ENCODE measurements around the gene CAV2. TPM values are rescaled to one million over a fixed set of nuclear protein-coding genes. Genes with fewer than 3 reads are reported as not detected.

The CAV2 gene
- polyA plus RNA-seq, 6 donors from 2014 or later = not detected

DNA sequence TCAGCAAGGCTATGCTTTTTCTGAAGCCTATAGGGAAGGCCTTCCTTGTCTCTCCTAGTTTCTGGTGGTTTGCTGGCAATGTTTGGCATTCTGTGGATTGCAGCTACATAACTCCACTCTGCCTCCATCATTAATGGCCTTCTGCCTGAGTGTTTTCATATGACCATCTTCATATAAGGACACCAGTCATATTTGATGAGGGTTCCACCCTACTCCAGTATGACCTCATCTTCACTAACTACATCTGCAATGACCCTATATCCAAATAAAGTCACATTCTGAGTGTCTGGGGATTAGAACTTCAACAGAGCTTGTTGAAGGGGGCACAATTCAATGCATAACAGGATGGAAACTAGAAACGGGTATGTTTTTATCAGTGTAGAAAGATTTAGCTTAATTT lies 47.4 kb downstream of the CAV2 start:
- H3K4me3 Mint-ChIP-seq = no peak overlapping the region
- no peak for DNase-seq
- H3K36me3 Mint-ChIP-seq = no peaks in the 10 kb centered on the region

DNA sequence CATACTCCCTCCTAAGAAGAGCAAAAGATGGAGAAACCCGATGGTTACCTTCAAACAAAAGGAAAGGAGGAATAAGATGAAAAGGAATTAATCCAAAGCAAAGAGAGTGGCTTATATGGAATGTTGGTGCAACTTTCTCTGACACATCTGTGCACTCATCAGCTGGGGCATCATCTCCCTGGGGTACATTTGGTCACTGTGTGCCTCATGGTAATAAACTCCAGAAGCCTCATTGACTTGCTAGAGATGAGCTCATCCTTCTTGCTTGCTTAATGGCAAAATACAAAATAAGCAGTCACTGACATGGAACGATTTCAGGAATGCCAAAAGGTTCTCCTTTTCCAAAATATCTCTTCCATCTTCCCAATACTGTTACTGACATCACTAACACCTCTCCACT lies 47.8 kb downstream of the CAV2 start:
- Mint-ChIP-seq H3K4me3 (no peak overlapping the region), H3K9me3 (no peaks in the 10 kb centered on the region), H3K36me3 (no peaks in the 10 kb centered on the region), H3K27me3 (peaks cover 0 to 5% (median 0%) of the 10 kb centered on the region in 3 donors), H3K4me1 (peaks cover 5 to 8% (median 6%) of the 10 kb centered on the region in 3 donors), H3K27ac (no peak overlapping the region)
- DNase-seq = no peak
- ATAC-seq (ENCODE audit: low read depth in 2 of 2) = no peak

More for the DNA sequence above, 47.4 kb downstream of the CAV2 start:
- Mint-ChIP-seq H3K27ac (no peak overlapping the region), H3K9me3 (no peaks in the 10 kb centered on the region), H3K27me3 (peaks cover 0 to 5% (median 0%) of the 10 kb centered on the region in 3 donors), H3K4me1 (peaks cover 5 to 8% (median 6%) of the 10 kb centered on the region in 3 donors)
- no peak for ATAC-seq (ENCODE audit: low read depth in 2 of 2)

DNA sequence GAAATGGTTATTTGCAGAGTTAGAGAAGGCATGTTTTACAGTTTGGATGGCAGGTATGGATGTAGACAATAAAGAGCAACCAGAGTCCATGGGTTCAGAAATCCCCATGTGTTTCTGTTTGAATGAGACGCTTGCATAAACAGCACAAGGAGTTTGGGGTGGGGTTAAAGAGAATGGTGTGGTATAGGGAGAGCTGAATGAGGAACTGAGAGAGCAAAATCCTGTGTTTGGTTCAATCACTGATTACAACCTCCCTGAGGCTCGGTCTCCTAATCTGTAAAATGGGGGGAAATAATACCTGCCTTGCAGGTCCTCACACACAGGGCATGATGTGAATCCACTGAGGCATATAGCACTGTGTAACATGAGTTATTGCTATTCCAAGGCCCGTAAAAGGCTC lies 49.0 kb downstream of the CAV2 start:
- H3K27me3 Mint-ChIP-seq = peaks cover 0 to 6% (median 1%) of the 10 kb centered on the region in 3 donors
- H3K4me3 Mint-ChIP-seq = no peak overlapping the region
- DNase-seq (no peak), ATAC-seq (ENCODE audit: low read depth in 2 of 2) (peak; percentile 61 to 73)
- H3K27ac Mint-ChIP-seq = peak overlapping the region in 1 of 6 donors; percentile 58
- H3K9me3 Mint-ChIP-seq = no peaks in the 10 kb centered on the region
- H3K36me3 Mint-ChIP-seq = no peaks in the 10 kb centered on the region
- peaks cover 5 to 8% (median 6%) of the 10 kb centered on the region in 3 donors for H3K4me1 Mint-ChIP-seq

DNA sequence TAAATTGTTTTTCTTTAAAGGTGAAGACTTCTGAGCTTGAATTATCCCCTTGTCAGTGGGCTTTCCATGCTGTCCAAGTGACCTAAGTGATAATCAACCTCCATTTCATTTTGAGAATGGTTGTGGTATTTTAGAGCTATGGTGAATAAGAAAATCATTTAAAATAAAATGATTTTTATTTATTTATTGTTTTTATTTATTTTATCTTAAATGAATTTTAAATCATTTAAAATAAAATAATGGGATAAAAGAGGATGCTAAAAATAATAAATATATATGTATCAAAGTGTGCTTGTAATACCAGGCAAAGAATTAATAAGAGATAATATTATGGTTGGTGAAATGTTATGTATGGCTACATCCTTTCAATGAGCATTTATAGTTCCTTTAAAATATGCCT lies 49.8 kb downstream of the CAV2 start:
- Mint-ChIP-seq H3K4me1 (peaks cover 5 to 8% (median 6%) of the 10 kb centered on the region in 3 donors), H3K9me3 (no peaks in the 10 kb centered on the region), H3K27me3 (peaks cover 0 to 12% (median 10%) of the 10 kb centered on the region in 3 donors), H3K27ac (no peak overlapping the region), H3K36me3 (no peaks in the 10 kb centered on the region), H3K4me3 (no peak overlapping the region)
- no peak for DNase-seq
- no peak for ATAC-seq (ENCODE audit: low read depth in 2 of 2)

DNA sequence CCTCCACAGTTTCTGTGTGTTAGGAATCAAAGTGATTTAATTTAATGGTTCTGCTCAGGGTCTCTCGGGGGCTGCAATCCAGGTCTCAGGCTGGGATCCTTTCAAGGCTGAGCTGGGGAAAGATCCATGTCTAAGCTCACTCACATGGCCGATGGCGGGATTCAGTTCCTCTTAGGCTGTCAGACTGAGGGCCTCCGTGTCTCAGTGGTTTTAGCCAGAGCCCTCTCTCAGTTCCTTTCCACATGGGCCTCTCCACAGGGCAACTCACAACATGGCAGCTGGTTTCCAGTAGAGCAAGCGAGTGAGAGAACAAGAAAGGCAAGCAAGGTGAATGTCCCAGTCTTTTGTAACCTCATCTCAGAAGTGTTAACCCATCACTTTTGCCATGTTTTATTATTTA lies 52.2 kb downstream of the CAV2 start:
- H3K27me3 Mint-ChIP-seq = peaks cover 0 to 21% (median 19%) of the 10 kb centered on the region in 3 donors
- H3K36me3 Mint-ChIP-seq = no peaks in the 10 kb centered on the region
- peaks cover 8 to 12% (median 12%) of the 10 kb centered on the region in 3 donors for H3K4me1 Mint-ChIP-seq
- no peaks in the 10 kb centered on the region for H3K9me3 Mint-ChIP-seq
- ATAC-seq (ENCODE audit: low read depth in 2 of 2) = no peak
- H3K27ac Mint-ChIP-seq = no peak overlapping the region
- no peak overlapping the region for H3K4me3 Mint-ChIP-seq
- DNase-seq = no peak

DNA sequence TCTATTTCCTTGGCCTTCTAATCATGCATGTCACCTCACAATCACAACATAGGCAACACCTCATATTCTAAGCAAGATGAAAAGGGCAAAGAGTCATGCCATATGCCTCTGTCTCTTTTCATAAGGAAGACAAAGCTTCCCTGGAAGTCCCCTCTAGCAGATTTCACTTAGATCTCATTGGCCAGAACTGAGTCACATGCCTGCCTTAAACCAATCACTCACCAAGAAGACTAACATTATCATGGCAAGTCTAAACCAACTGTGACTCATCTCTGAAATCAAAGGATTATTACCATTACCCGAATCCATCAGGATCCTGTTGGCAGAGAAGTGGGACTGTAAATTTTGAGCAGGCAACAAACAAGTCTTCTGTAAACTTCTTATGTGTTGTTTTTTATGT lies 53.1 kb downstream of the CAV2 start:
- Mint-ChIP-seq H3K27ac (no peak overlapping the region), H3K36me3 (no peaks in the 10 kb centered on the region)
- ATAC-seq (ENCODE audit: low read depth in 2 of 2) = no peak

DNA sequence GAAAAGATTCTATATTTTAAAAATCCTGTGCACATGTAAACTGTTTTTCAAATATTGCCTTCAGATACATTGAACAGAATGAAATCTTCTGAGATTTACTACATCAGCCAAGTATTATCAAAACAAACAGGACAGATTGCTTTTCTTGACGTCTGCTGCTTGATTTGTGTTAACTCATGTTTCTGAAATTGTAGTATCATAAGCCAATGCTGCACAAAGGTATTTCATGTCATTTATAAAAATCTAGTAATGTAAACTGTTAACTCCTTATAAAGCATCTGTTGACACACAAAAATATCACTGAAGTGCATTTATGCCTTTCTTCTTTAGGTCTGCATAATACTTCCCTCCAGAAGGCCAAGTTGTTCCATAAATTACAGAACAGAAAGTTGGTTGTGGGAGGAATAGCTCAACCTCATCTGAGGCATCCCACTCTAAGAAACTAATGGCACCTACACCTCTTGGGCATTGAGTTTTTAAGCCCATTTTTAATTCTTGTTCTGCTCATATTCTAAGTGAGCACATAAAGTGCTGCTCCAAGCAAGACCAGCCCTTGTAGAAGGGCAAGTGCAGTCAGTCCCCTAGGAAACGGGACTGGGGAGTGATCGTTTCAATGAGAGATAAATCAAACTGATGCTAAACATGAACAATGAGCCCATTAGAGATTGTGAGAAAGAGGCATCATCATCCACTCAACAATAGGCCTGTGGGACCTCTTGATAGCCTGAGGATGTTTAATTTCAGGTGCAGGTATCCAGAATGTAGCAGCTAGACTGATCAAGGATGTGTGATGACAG lies 53.8 kb downstream of the CAV2 start:
- Mint-ChIP-seq H3K27me3 (peaks cover 8 to 33% (median 24%) of the 10 kb centered on the region in 3 donors), H3K4me3 (no peak overlapping the region), H3K4me1 (peaks cover 5 to 9% (median 7%) of the 10 kb centered on the region in 3 donors), H3K27ac (no peak overlapping the region), H3K36me3 (no peaks in the 10 kb centered on the region), H3K9me3 (no peaks in the 10 kb centered on the region)
- no peak for ATAC-seq (ENCODE audit: low read depth in 2 of 2)
- DNase-seq = no peak

More for the DNA sequence above, 53.1 kb downstream of the CAV2 start:
- DNase-seq = no peak
- no peak overlapping the region for H3K4me3 Mint-ChIP-seq
- no peaks in the 10 kb centered on the region for H3K9me3 Mint-ChIP-seq
- H3K27me3 Mint-ChIP-seq = peaks cover 2 to 25% (median 20%) of the 10 kb centered on the region in 3 donors
- peaks cover 8 to 12% (median 12%) of the 10 kb centered on the region in 3 donors for H3K4me1 Mint-ChIP-seq

DNA sequence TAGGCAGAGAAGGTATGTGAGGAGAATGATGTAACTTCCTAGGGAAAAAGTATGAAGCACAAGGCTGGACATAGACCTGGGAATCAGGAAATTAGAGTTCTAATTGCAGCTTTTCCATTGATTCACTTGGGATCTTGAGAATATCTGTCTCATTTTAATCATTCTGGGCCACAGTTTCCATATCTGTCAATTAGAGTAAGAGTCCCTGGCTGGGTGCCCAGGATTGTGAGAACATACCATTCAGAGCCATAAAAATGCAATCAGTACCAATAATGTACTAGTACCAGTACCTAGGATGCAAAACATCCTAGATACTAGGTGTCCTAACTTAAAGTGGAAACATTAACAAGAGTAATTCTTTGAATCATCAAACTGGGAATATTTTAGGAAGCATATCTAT lies 54.9 kb downstream of the CAV2 start:
- H3K4me3 Mint-ChIP-seq = no peak overlapping the region
- peaks cover 0 to 6% of the 10 kb centered on the region in 2 donors for H3K36me3 Mint-ChIP-seq
- ATAC-seq (ENCODE audit: low read depth in 2 of 2) (no peak), DNase-seq (no peak)
- peaks cover 3 to 6% (median 4%) of the 10 kb centered on the region in 3 donors for H3K4me1 Mint-ChIP-seq
- H3K9me3 Mint-ChIP-seq = no peaks in the 10 kb centered on the region
- peaks cover 8 to 38% (median 18%) of the 10 kb centered on the region in 3 donors for H3K27me3 Mint-ChIP-seq
- H3K27ac Mint-ChIP-seq = no peak overlapping the region

DNA sequence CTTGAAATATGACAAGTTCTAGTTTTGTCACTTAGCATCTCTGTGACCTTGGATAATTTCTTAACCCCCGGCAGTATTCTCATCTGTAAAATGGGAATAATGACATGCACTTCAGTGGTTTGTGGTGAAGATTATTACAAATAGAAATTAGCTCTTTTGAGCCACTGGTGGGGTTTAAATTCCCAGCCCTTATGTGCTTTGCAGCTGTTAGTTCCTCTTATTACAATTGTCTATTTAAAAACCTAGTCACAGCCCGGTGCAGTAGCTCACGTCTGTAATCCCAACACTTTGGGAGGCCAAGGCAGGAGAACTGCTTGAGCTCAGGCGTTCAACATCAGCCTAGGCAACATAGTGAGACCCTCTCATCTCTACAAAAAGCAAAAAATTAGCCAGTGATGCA lies 55.4 kb downstream of the CAV2 start:
- DNase-seq (no peak), ATAC-seq (ENCODE audit: low read depth in 2 of 2) (no peak)
- Mint-ChIP-seq H3K27me3 (peaks cover 8 to 42% (median 18%) of the 10 kb centered on the region in 3 donors), H3K27ac (no peak overlapping the region), H3K4me1 (peaks cover 3 to 6% (median 4%) of the 10 kb centered on the region in 3 donors), H3K9me3 (no peaks in the 10 kb centered on the region), H3K4me3 (no peak overlapping the region), H3K36me3 (peaks cover 0 to 6% of the 10 kb centered on the region in 2 donors)

DNA sequence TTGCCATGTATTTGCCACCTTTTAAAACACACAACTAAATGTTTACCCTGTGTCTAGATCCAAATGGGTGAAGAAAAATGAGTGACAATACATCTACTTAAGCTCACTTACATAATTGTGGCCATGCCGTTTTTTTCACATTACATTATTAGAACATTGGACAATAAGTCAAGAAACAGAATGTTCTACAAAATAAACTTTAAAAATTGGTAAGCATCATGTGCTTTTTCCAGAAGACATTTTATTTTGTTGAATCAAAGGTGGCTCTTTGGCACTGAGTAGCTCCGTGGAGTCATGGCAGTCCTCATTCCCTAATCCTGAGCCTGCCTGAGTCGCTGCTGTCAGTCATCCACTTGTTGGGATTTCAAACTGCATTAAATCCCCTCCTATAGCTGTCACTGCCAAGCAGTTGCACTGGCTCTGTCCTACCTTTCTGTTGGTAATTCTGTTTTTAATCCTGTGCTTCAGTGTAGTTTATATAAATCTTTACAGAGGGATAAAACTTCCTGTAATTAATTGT lies 57.6 kb downstream of the CAV2 start:
- Mint-ChIP-seq H3K4me1 (peaks cover 6 to 8% (median 6%) of the 10 kb centered on the region in 3 donors), H3K27ac (peak overlapping the region in 1 of 6 donors; percentile 7)

DNA sequence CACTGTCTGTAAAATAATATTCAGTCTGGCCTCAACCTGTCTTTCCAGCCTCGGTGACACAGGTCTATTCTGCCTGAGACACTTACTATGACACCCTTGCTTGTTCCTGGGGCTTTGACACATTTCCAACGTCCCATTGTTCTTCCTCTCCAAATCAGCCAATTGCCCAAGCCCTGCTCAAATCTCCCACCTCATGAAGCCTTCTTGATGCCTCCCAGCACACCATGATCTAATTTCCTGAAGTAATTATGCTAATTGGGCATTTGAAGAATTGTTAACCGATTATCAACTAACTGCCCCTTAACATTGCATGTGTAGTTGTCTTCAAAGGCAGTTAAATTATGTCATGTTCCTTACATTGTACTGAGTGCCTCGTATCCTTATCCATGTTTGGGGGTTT lies 58.4 kb downstream of the CAV2 start:
- H3K27ac Mint-ChIP-seq = peak overlapping the region in 1 of 6 donors; percentile 4
- no peak for ATAC-seq (ENCODE audit: low read depth in 2 of 2)
- DNase-seq = no peak
- H3K36me3 Mint-ChIP-seq = peaks cover 6 to 8% of the 10 kb centered on the region in 2 donors
- H3K27me3 Mint-ChIP-seq = peaks cover 8 to 42% (median 18%) of the 10 kb centered on the region in 3 donors
- peaks cover 6 to 15% (median 11%) of the 10 kb centered on the region in 7 donors for H3K9me3 Mint-ChIP-seq
- H3K4me1 Mint-ChIP-seq = peaks cover 12 to 13% (median 13%) of the 10 kb centered on the region in 3 donors
- H3K4me3 Mint-ChIP-seq = no peak overlapping the region

More for the DNA sequence above, 57.6 kb downstream of the CAV2 start:
- no peak overlapping the region for H3K4me3 Mint-ChIP-seq
- H3K27me3 Mint-ChIP-seq = peaks cover 8 to 42% (median 18%) of the 10 kb centered on the region in 3 donors
- H3K9me3 Mint-ChIP-seq = peaks cover 0 to 7% (median 5%) of the 10 kb centered on the region in 7 donors
- ATAC-seq (ENCODE audit: low read depth in 2 of 2) = no peak
- peaks cover 6 to 7% of the 10 kb centered on the region in 2 donors for H3K36me3 Mint-ChIP-seq
- no peak for DNase-seq
